DOHH2 (cell line): ENCODE results near the gene CABP1.

Experiments
- EZH2phosphoT487 ChIP-seq: fragments of 200-600 bp; sonication (generic); IDR thresholded peaks from 2 replicates; pipeline ENCODE4 v1.6.1; 2017; ENCODE audit warnings: borderline replicate concordance, mild to moderate bottlenecking, antibody characterized with exemption, low read length, moderate library complexity, mixed read lengths
- TF ChIP-seq, protein P1 (sequence below): fragments of 200-600 bp; sonication (generic); IDR thresholded peaks from one replicate; pipeline ENCODE4 v1.5.1; 2014; ENCODE audit warnings: antibody characterized with exemption, mild to moderate bottlenecking, low read depth, low read length; ENCODE audit not compliant: poor library complexity, severe bottlenecking

DNA sequence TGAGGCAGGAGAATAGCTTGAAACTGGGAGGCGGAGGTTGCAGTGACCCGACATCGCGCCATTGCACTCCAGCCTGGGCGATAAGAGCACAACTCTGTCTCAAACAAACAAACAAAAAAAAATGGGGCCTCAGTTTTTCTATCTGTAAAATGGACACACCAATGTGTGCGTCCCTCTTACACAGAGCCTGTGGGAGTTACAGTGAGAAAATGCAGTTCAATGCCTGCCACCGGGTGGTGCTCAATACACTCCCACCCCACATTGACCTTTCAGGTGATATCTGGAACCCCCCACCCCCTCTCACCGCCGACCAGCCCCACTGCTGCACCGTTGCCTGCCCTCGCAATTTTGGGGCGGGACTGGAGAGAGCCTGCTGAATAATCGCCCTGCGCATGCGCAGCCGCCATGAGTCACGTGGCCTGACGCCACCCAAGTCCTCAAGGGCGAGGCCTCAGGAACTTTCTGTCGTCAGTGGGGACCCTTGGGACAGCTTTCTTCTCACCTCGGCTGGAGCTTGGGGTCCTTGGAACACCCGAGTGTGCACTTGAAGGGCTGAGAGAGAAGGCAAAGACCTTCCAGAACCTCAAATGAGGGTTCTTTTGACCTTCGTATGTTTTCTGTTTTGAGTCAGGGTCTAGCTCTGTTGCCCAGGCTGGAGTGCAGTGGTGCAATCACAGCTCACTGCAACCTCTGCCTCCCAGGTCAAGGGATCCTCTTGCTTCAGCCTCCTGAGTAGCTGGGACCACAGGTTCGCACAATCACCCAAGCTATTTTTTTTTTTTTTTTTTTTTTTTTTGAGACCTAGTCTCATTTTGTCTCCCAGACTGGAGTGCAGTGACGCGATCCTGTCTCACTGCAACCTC, 14.6 kb upstream of the CABP1 start:
- TF ChIP-seq, protein P1, sequence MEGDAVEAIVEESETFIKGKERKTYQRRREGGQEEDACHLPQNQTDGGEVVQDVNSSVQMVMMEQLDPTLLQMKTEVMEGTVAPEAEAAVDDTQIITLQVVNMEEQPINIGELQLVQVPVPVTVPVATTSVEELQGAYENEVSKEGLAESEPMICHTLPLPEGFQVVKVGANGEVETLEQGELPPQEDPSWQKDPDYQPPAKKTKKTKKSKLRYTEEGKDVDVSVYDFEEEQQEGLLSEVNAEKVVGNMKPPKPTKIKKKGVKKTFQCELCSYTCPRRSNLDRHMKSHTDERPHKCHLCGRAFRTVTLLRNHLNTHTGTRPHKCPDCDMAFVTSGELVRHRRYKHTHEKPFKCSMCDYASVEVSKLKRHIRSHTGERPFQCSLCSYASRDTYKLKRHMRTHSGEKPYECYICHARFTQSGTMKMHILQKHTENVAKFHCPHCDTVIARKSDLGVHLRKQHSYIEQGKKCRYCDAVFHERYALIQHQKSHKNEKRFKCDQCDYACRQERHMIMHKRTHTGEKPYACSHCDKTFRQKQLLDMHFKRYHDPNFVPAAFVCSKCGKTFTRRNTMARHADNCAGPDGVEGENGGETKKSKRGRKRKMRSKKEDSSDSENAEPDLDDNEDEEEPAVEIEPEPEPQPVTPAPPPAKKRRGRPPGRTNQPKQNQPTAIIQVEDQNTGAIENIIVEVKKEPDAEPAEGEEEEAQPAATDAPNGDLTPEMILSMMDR, result peak; percentile 48
- TF ChIP-seq EZH2phosphoT487, result no peak
